GM11168 (cell line): ENCODE results near the gene LRRC8D.
"Not testable (repeated sequence)": the region's sequence is repeated elsewhere in the genome, so short reads cannot be mapped to it uniquely, and the experiment has no call there.

Experiments used
- in situ Hi-C: fragments of 300-500 bp; cut with MboI; formaldehyde crosslinking; loops from one replicate; pipeline ENCODE4 v1.12.0; 2022; ENCODE audit warnings: low sequenced_read_pairs; ENCODE audit not compliant: unreplicated experiment

The LRRC8D gene

GRCh38 chr1:89974696-89975470 lies 154.1 kb downstream of the LRRC8D start:
- in situ Hi-C loops, result loop anchor here (25.0 kb wide), 1 partner anchor 338 kb away; the partner anchor contains the start of gene LRRC8C

- in situ Hi-C loops, result no loop called here
These were observed 154.8 kb downstream of the LRRC8D start for GRCh38 chr1:89975540-89976125.

DNA sequence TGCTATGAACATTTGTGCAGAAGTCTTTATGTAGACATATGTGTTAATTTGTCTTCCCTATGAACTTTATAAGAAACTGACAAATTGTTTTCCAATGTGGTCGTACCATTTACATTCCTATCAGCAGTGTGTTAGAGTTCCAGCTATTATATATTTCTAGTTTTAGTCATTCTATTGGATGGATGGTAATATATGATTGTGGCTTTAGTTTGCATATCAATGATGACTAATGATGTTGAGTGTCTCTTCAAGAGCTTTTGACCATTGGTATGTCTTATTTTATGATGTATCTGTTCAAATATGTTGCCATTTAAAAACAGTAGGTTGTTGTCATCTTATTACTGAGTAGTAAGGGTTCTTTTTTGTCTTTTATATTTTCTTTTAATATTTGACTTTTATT lies 157.9 kb downstream of the LRRC8D start:
- in situ Hi-C loops, result no loop called here

DNA sequence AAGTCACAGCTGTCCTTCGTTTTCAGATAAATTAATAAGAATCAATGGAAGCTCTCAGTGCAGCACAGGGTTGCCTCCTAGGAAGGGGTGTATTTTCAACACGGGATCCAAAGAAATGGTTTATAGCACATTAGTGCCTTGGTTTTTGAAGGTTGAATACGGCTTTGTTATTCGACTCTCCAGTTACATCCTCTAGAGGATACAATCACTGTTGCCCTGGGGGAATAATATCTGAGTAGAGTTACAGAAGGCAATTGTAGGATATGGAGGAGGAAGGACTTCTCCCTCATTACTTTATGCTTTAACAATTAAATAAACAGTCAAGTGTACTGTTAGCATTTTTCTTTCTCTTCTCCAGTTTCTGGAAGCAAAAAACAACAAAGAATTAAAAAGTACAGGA lies 159.8 kb downstream of the LRRC8D start:
- in situ Hi-C loops, result no loop called here

- in situ Hi-C loops, result not testable (repeated sequence)
These were observed 162.0 kb downstream of the LRRC8D start for GRCh38 chr1:89982846-89983245.

DNA sequence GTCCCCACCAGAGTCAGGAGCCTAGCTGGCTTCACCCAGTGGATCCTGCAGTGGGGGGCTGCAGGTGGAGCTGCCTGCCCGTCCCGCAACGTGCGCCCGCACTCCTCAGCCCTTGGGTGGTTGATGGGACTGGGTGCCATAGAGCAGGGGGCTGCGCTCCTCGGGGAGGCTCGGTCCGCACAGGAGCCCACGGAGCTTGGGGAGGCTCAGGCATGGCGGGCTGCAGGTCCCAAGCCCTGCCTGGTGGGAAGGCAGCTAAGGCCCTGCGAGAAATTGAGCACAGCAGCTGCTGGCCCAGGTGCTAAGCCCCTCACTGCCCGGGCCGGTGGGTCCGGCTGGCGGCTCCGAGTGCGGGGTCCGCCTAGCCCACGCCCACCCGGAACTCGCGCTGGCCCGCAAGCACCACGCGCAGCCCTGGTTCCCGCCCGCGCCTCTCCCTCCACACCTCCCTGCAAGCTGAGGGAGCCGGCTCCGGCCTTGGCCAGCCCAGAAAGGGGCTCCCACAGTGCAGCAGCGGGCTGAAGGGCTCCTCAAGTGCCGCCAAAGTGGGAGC lies 163.8 kb downstream of the LRRC8D start:
- in situ Hi-C loops, result not testable (repeated sequence)

GRCh38 chr1:89986020-89986419 lies 165.2 kb downstream of the LRRC8D start:
- in situ Hi-C loops, result no loop called here
